ENCODE data around the gene SHC3.

- no peak for TF ChIP-seq CTCF (conservative IDR thresholded peaks at IDR 0.05; ENCODE audit: low read depth, low read length)
- no peak for TF ChIP-seq POLR2A (IDR thresholded peaks at IDR 0.05; ENCODE audit: low read depth, low read length)
- no peak for TF ChIP-seq FOS (IDR thresholded peaks at IDR 0.05; ENCODE audit: low read depth, low read length)
- TF ChIP-seq MAZ (IDR thresholded peaks at IDR 0.05; ENCODE audit: borderline replicate concordance, low read depth, low read length), result no peak
- no peak for TF ChIP-seq CEBPB (IDR thresholded peaks at IDR 0.05; ENCODE audit: low read depth, low read length)
- TF ChIP-seq MAFK (IDR thresholded peaks at IDR 0.05; ENCODE audit: low read depth, low read length), result no peak
- no peak for TF ChIP-seq RAD21 (IDR thresholded peaks at IDR 0.05; ENCODE audit: low read length)
- TF ChIP-seq CHD1 (IDR thresholded peaks at IDR 0.05; ENCODE audit: low read depth, low read length), result no peak
- TF ChIP-seq, protein P1, sequence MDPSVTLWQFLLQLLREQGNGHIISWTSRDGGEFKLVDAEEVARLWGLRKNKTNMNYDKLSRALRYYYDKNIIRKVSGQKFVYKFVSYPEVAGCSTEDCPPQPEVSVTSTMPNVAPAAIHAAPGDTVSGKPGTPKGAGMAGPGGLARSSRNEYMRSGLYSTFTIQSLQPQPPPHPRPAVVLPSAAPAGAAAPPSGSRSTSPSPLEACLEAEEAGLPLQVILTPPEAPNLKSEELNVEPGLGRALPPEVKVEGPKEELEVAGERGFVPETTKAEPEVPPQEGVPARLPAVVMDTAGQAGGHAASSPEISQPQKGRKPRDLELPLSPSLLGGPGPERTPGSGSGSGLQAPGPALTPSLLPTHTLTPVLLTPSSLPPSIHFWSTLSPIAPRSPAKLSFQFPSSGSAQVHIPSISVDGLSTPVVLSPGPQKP (IDR thresholded peaks at IDR 0.05; ENCODE audit: borderline replicate concordance, low read depth, low read length), result no peak
- TF ChIP-seq NFE2L2 (IDR thresholded peaks at IDR 0.05; ENCODE audit: low read depth, low read length), result no peak
- TF ChIP-seq SMC3 (IDR thresholded peaks at IDR 0.05; ENCODE audit: low read depth, low read length), result no peak
- no peak for TF ChIP-seq RCOR1 (IDR thresholded peaks at IDR 0.05; ENCODE audit: insufficient replicate concordance, low read length)
- no peak for TF ChIP-seq USF2 (IDR thresholded peaks at IDR 0.05; ENCODE audit: low read depth, low read length)
These were observed 193.0 kb downstream of the SHC3 start for GRCh38 chr9:88985616-88986015.
